Bronchial epithelial cell (primary cell): ENCODE measurements around the gene CCDC126. TPM values are rescaled to one million over a fixed set of nuclear protein-coding genes. Genes with fewer than 3 reads are reported as not detected.

ENCODE experiments used
- DNase-seq: peaks from one replicate; pipeline ENCODE4 v3.0.0-alpha.2; 2010; ENCODE audit warnings: low read depth
- FAIRE-seq: peaks from 2 replicates; lab custom pipeline; 2011; peaks lifted over from hg19 to GRCh38; lab: Jason Lieb, UNC
- H3K27me3 ChIP-seq: 2 replicates; pipeline ENCODE4 v1.5.1; 2011; ENCODE audit warnings: low read length; ENCODE audit not compliant: control insufficient read depth, insufficient read depth
- H3K36me3 ChIP-seq: 2 replicates; pipeline ENCODE4 v1.5.1; 2011; ENCODE audit warnings: low read length; ENCODE audit not compliant: control insufficient read depth, insufficient read depth
- H3K4me3 ChIP-seq: 2 replicates; pipeline ENCODE4 v1.5.1; 2011; ENCODE audit warnings: mild to moderate bottlenecking, low read depth, low read length, control low read depth
- CTCF ChIP-seq: IDR thresholded peaks from 2 replicates; pipeline ENCODE4 v1.5.1; 2011; ENCODE audit warnings: mild to moderate bottlenecking, moderate library complexity, low read length, control low read depth, inconsistent platforms; ENCODE audit not compliant: insufficient read depth, severe bottlenecking
- total RNA-seq: library from RNA; depleted of rRNA; stranded (reverse); fragments of >200 nt; gene quantifications from 2 replicates; pipeline ENCODE4 v1.2.1, GENCODE V29; 2014

Gene CCDC126
- total RNA-seq, 1 donor from 2014 or later, result 11.1 TPM

- FAIRE-seq (no peak), DNase-seq (no peak)
- H3K27me3 ChIP-seq, result no peaks in the 10 kb centered on the region
- H3K36me3 ChIP-seq, result no peaks in the 10 kb centered on the region
- no peak for TF ChIP-seq CTCF
- H3K4me3 ChIP-seq, result no peak overlapping the region
Observed at GRCh38 chr7:23586159-23586558, 11.0 kb upstream of the CCDC126 start.

- FAIRE-seq, result no peak
- no peak for TF ChIP-seq CTCF
Observed at GRCh38 chr7:23590529-23590928, 6.7 kb upstream of the CCDC126 start.

GRCh38 chr7:23593706-23594105 lies 3.5 kb upstream of the CCDC126 start:
- H3K4me3 ChIP-seq, result no peak overlapping the region
- FAIRE-seq (no peak), DNase-seq (no peak)
- TF ChIP-seq CTCF, result no peak
- H3K36me3 ChIP-seq, result no peaks in the 10 kb centered on the region
- H3K27me3 ChIP-seq, result no peaks in the 10 kb centered on the region

More at GRCh38 chr7:23590529-23590928, 6.7 kb upstream of the CCDC126 start:
- no peaks in the 10 kb centered on the region for H3K27me3 ChIP-seq
- no peak overlapping the region for H3K4me3 ChIP-seq
- no peaks in the 10 kb centered on the region for H3K36me3 ChIP-seq
- no peak for DNase-seq

GRCh38 chr7:23594879-23595604 lies 2.1 kb upstream of the CCDC126 start:
- peak; percentile 79 for DNase-seq
- no peak for TF ChIP-seq CTCF

GRCh38 chr7:23598296-23598695 lies 1.1 kb downstream of the CCDC126 start:
- no peaks in the 10 kb centered on the region for H3K36me3 ChIP-seq
- TF ChIP-seq CTCF, result no peak
- H3K4me3 ChIP-seq, result peak overlapping the region; percentile 69
- peak; percentile 53 for DNase-seq
- no peak for FAIRE-seq
- H3K27me3 ChIP-seq, result no peaks in the 10 kb centered on the region

More at GRCh38 chr7:23594879-23595604, 2.1 kb upstream of the CCDC126 start:
- no peaks in the 10 kb centered on the region for H3K27me3 ChIP-seq
- H3K4me3 ChIP-seq, result no peak overlapping the region
- FAIRE-seq, result no peak
- H3K36me3 ChIP-seq, result no peaks in the 10 kb centered on the region
